Hematopoietic multipotent progenitor cell (in vitro differentiated cells): Measurements from ENCODE around the gene TCL1A. TPM values are rescaled to one million over a fixed set of nuclear protein-coding genes. Genes with fewer than 3 reads are reported as not detected.
"Not testable (repeated sequence)": the region's sequence is repeated elsewhere in the genome, so short reads cannot be mapped to it uniquely, and the experiment has no call there.

Experiments
- DNase-seq, 3 donors: peaks; one replicate each; pipeline ENCODE4 v3.0.0-alpha.2; 2011 to 2015; ENCODE audit warnings: low read depth in 2 of 3, low spot score in 2 of 3
- total RNA-seq: library from RNA; depleted of rRNA; stranded (reverse); fragments of >200 nt; gene quantifications from one replicate; pipeline ENCODE4 v1.2.3, GENCODE V29; 2012

Gene TCL1A, protein sequence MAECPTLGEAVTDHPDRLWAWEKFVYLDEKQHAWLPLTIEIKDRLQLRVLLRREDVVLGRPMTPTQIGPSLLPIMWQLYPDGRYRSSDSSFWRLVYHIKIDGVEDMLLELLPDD
- 8.3 TPM for total RNA-seq

GRCh38 chr14:95713596-95714371 lies at the start of gene TCL1A:
TCL1A (minus strand) TSS chr14:95714125; CDS start chr14:95714066, 59 bp downstream.
- no peak for DNase-seq

GRCh38 chr14:95763032-95763431 lies 49.1 kb upstream of the TCL1A start:
- not testable (repeated sequence) for DNase-seq

- no peak for DNase-seq
Observed at GRCh38 chr14:95761436-95761835, 47.5 kb upstream of the TCL1A start.

DNA sequence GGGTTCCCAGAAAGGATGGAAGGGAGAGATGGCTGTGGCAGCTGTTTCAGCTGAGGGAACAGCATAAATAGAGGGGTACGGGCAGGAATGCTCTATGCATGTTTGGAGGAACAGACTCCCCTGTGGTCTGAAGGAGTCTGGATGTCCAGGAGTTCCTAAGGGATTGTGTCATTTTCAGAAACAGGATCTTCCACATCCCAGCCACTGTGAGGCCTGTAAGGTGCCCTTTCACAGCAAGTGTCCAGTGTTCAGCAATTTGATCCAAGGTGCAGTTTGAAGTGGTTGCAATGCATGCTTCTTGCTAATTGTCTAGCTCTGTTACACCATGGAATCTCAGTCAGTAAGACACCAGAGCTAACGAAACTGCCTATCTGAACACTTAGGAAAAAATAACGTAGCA lies 46.7 kb upstream of the TCL1A start:
- no peak for DNase-seq

DNA sequence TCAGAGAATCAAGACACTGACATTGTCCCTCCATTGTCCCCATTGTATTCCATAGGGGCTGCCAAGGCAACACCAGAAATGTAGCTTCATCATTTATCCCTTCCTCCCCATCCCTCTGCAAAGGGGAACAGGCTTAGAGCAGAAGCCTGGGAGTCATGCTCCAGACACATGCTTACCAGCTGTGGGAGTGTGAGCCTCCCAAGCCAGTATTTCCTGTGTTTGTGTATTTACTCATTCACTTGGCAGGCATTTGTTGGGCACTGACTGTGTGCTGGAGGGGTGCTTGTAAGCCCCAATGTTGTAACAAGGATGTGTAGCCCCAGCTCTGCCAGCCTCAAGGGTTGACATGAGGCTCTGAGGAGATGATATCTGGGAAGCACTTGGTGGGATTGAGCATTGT lies 46.0 kb upstream of the TCL1A start:
- DNase-seq: no peak

- DNase-seq: no peak
Observed at GRCh38 chr14:95758331-95758730, 44.4 kb upstream of the TCL1A start.

DNA sequence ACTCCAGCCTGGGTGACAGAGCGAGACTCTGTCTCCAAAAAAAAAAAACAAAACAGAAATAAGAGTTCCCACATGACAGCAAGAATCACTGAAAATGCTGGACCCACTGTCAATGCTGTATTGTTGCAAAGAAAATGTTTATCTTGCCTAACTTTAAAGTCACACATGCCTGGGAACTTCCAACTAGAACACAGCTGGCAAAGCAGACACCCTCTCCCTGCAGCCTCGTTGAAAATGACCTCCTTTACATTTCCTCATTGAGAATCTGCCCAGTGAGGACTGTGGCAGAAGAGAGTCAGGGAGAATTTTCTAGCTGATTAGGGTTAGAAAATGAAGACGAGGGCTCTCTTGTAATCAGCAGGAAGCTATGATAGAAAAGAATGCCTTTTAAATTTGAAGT lies 42.8 kb upstream of the TCL1A start:
- DNase-seq: no peak

GRCh38 chr14:95756127-95756526 lies 42.2 kb upstream of the TCL1A start:
- no peak for DNase-seq

DNA sequence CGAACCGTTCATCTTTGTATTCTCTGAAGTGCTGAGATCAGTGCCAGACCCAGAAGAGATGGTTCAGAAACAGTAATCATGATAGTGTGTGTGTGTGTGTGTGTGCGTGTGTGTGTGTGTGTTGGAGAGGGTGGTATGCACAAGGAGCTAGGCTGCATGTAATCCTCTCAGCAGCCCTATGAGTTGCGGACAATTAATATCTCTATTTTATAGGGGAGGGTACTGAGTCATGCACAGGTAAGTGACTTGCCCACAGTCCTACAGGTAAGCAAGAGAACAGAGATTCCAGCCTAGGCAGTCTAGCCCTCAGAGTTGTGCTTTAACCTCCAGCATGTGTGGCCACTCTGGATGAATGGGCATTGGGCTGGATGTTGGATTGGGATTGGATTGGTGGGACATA lies 27.9 kb upstream of the TCL1A start:
- no peak for DNase-seq

GRCh38 chr14:95741038-95741490 lies 27.1 kb upstream of the TCL1A start:
- no peak for DNase-seq

DNA sequence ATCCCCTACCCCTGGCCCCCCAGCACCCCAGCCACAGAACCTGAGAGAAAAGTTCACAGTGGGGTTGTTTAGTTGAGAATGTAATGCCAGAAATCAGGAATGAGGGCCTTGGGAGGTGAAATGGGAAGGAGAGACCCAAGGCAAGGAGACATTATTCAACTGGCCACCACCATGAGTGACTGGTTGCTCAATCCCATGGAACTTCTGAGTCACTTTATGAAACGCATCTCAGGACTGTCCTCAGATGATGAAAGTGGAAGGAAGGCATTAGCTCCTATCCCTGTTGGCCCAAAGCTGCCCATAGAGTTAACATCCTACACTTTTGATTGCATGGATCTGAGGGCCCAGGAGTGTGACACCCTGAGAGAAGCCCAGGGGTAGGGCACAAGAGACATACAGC lies 25.4 kb upstream of the TCL1A start:
- no peak for DNase-seq

- DNase-seq: no peak
Observed at GRCh38 chr14:95733212-95733611, 19.3 kb upstream of the TCL1A start.

- no peak for DNase-seq
Observed at GRCh38 chr14:95730126-95730525, 16.2 kb upstream of the TCL1A start.

GRCh38 chr14:95729402-95730028 lies 15.6 kb upstream of the TCL1A start:
- not testable (repeated sequence) for DNase-seq

GRCh38 chr14:95727056-95727700 lies 13.3 kb upstream of the TCL1A start:
- no peak for DNase-seq

- no peak for DNase-seq
Observed at GRCh38 chr14:95725685-95726336, 11.9 kb upstream of the TCL1A start.

DNA sequence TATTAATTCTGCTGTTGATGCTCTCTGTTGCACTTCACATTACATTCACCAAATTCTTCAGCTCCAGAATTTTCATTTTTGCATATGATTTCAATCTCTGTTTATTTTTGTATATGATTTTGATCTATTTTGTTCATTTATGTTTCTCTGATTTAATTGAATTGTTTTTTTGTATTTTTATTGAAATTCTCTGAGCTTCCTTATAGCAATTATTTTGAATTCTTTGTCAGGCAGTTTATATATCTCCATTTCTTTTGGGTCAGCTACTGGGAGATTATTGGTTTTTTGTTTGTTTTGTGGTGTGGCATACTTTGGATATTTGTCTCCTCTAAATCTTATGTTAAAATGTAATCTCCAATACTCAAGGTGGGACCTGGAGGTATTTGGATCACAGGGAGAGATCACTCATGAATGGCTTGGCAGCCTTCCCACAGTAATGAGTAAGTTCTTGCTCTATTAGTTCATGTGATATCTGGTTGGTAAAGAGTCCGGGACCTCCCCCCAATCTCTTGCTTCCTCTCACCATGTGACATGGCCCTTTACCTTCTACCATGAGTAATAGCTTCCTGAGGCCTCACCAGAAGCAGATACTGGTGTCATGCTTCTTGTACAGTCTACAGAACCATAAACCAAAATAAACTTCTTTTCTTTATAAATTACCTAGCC lies 8.7 kb upstream of the TCL1A start:
- DNase-seq: no peak

GRCh38 chr14:95712398-95712797 lies 1.5 kb downstream of the TCL1A start:
- no peak for DNase-seq

DNA sequence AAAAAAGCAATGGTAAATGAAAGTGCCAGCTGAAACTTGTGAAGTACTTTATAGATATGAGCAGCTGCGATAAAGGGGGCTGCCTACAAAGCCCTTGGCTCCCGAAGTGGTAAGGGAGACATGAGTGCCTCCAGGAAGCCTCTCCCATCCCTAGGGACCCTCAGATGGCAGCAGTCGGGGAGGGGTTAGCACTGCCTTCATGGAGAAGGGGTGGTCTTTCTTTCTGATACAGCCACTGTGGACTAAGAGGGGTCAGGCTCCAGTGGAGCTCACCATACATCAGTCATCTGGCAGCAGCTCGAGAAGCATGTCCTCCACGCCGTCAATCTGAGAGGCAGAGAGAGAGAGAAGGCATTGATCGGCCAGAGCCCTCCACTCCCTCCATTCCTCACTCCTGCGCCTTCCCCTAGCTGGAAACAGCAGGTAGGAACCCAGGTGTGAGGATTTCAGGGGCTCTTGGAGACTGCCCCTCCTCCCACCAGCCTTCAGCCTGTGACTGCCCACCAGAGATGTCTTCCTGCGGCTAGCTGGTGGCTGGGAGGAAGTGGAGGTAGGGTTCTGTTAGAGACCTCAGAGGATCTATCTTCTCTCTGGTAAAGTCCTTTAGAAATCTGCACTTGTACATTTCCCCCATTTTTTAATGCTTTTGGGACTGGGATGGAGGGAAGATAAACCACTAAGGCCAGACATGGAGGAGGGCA lies 2.3 kb downstream of the TCL1A start:
- DNase-seq: no peak

DNA sequence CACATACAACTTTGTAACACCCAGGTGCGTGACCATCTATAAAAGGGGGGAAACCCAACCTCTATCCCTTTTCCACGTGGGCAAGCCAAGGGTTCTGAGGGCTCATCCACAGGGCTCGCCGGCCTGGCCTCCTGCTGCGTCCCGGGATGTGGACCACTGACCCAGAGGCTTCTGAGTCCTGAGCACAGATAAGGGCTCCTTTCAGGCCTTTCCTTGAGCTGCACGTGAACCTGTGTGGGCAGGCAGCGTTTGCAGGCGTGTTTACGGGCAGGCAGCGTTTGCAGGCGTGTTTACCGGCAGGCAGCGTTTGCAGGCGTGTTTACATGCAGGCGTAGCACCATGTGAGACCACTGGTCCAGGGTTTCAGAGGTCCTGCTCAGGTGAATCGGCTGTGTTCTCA lies 3.8 kb downstream of the TCL1A start:
- DNase-seq: no peak
